Spleen (tissue), 11 donors: ENCODE data around the gene PCSK6. TPM values are rescaled to one million over a fixed set of nuclear protein-coding genes. Genes with fewer than 3 reads are reported as not detected.
A peak's percentile ranks its signal among the peaks of the same experiment; 100 is the strongest.
"Not testable (repeated sequence)": the region's sequence is repeated elsewhere in the genome, so short reads cannot be mapped to it uniquely, and the experiment has no call there.

ENCODE experiments used
- DNase-seq: peaks from one replicate; pipeline ENCODE4 v3.0.0-alpha.2; 2020
- H3K27ac ChIP-seq, 8 donors: fragments of 200-600 bp; sonication (generic) in 7 of 8; 1 replicate in 4 of 8; 2 replicates in 4 of 8; pipeline versions ENCODE4 v1.5.0 to v1.8.0; 2016 to 2021; ENCODE audit warnings: inconsistent platforms in 4 of 8, mild to moderate bottlenecking in 4 of 8, moderate library complexity in 1 of 8
- H3K27me3 ChIP-seq, 7 donors: fragments of 200-600 bp; sonication (generic) in 6 of 7; replicated peaks in 1 of 7; 1 replicate in 4 of 7; 2 replicates in 3 of 7; pipeline versions ENCODE4 v1.5.0 to v1.8.0; 2016 to 2021; ENCODE audit warnings: inconsistent platforms in 3 of 7, mild to moderate bottlenecking in 1 of 7
- H3K36me3 ChIP-seq, 6 donors: fragments of 200-600 bp; sonication (generic) in 5 of 6; 1 replicate in 4 of 6; 2 replicates in 2 of 6; pipeline versions ENCODE4 v1.5.0 to v1.8.0; 2016 to 2021; ENCODE audit warnings: inconsistent platforms in 2 of 6
- H3K4me1 ChIP-seq, 6 donors: fragments of 200-600 bp; sonication (generic) in 5 of 6; 1 replicate in 3 of 6; 2 replicates in 3 of 6; pipeline versions ENCODE4 v1.5.0 to v1.8.0; 2016 to 2021; ENCODE audit warnings: inconsistent platforms in 3 of 6
- H3K4me3 ChIP-seq, 8 donors: fragments of 200-600 bp; sonication (generic) in 7 of 8; 1 replicate in 4 of 8; 2 replicates in 4 of 8; pipeline versions ENCODE4 v1.5.0 to v1.8.0; 2016 to 2021; ENCODE audit warnings: inconsistent platforms in 4 of 8, mild to moderate bottlenecking in 4 of 8, moderate library complexity in 2 of 8
- H3K9me3 ChIP-seq, 8 donors: fragments of 200-600 bp; sonication (generic) in 7 of 8; 1 replicate in 4 of 8; 2 replicates in 4 of 8; pipeline versions ENCODE4 v1.5.0 to v1.8.0; 2016 to 2021; ENCODE audit warnings: inconsistent platforms in 4 of 8
- POLR2A ChIP-seq, 3 donors: fragments of 450-650 bp; IDR thresholded peaks; one replicate each; pipeline ENCODE4 v1.5.1; 2017; ENCODE audit warnings: antibody characterized with exemption in 3 of 3, mild to moderate bottlenecking in 1 of 3
- POLR2AphosphoS5 ChIP-seq, 3 donors: sonication (generic); formaldehyde crosslinking; IDR thresholded peaks; one replicate each; pipeline ENCODE4 v1.5.1; 2017; ENCODE audit warnings: antibody characterized with exemption in 3 of 3
- WGBS, 5 donors: extraction: QIAGEN DNeasy Blood & Tissue Kit in 3 of 5; methylation state at CpG; one replicate each; pipeline versions ENCODE4 v1.1.5 to v1.1.7; 2013 to 2018; 5-methylcytosine and 5-hydroxymethylcytosine counted together
- intact Hi-C: fragments of 100-400 bp; cut with DNase I; formaldehyde crosslinking; loops from one replicate; pipeline ENCODE4 v1.15.0; 2023; ENCODE audit warnings: low total_unique reads
- polyA plus RNA-seq, 3 donors: library from polyadenylated mRNA; stranded (reverse); fragments of 200-250 nt; gene quantifications; one replicate each; pipeline ENCODE4 v1.2.1, GENCODE V29; 2013
- total RNA-seq, 7 donors: library from RNA; depleted of rRNA in 3 of 7; stranded (reverse); fragments of >200 nt in 3 of 7; fragmentation: NEBNext Ultra II Directional in 4 of 7; extraction: Animal tissue kit (Norgen Biotek cat#: 25700) in 4 of 7; gene quantifications; one replicate each; pipeline versions ENCODE4 v1.1.0 to v1.2.1, GENCODE V29; 2016 to 2021
- TF ChIP-seq, protein P1 (sequence below), 11 experiments: fragments of 200-600 bp in 7 of 11; fragments of 450-650 bp in 4 of 11; sonication (generic) in 4 of 11; IDR thresholded peaks in 8 of 11; conservative IDR thresholded peaks in 3 of 11; 1 replicate in 7 of 11; 2 replicates in 4 of 11; pipeline versions ENCODE4 v1.4.0 to v1.8.0; 2016 to 2021; ENCODE audit warnings: antibody characterized with exemption in 11 of 11, inconsistent platforms in 4 of 11, mild to moderate bottlenecking in 1 of 11
- donor health status: healthy with polysubstance abuse.
- donor health status: DM: no; HTN: no; CAD: no; lungs with moderate emphysema.
- donor health status: DM: no; HTN: no; CAD: no.
- donor health status: Bipolar disorder and iron deficiency.
- donor health status: healthy.
- donor health status: DM: no; HTN: no; CAD: no.
- donor health status: DM: yes; HTN: yes; CAD: no.

PCSK6 gene
- total and polyA plus RNA-seq, 10 donors, result 10.0 to 403 (median 252) TPM

DNA sequence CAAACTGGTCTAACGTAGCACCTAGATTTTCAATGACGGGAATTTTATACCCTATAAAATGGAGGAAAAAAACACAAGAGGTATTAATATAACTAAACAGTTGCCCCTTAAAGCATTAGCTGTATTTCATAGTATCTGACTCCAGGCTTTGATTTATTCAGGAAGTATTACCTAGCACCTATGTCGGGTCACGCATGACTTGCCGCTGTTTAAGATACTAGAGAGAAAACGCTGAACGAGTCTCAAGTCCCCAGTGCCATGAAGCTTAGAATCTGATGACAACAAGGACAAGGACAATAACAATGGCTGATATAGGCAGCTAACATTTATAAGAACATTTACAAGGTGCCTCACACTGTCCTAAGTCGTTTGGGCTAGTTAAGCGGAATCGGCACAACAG is 196.4 kb downstream of the PCSK6 start:
- TF ChIP-seq POLR2A (IDR thresholded peaks at IDR 0.05) (no peak), POLR2AphosphoS5 (IDR thresholded peaks at IDR 0.05) (no peak)
- TF ChIP-seq, protein P1, sequence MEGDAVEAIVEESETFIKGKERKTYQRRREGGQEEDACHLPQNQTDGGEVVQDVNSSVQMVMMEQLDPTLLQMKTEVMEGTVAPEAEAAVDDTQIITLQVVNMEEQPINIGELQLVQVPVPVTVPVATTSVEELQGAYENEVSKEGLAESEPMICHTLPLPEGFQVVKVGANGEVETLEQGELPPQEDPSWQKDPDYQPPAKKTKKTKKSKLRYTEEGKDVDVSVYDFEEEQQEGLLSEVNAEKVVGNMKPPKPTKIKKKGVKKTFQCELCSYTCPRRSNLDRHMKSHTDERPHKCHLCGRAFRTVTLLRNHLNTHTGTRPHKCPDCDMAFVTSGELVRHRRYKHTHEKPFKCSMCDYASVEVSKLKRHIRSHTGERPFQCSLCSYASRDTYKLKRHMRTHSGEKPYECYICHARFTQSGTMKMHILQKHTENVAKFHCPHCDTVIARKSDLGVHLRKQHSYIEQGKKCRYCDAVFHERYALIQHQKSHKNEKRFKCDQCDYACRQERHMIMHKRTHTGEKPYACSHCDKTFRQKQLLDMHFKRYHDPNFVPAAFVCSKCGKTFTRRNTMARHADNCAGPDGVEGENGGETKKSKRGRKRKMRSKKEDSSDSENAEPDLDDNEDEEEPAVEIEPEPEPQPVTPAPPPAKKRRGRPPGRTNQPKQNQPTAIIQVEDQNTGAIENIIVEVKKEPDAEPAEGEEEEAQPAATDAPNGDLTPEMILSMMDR (IDR thresholded peaks at IDR 0.05 in 8 of 11, conservative IDR thresholded peaks at IDR 0.05 in 3 of 11), result no peak
- Histone ChIP-seq H3K4me1 (peaks cover 36 to 82% (median 56%) of the 10 kb centered on the region in 6 donors), H3K4me3 (peak overlapping the region in 7 of 8 donors; percentile 80 to 97 (median 95)), H3K27me3 (no peaks in the 10 kb centered on the region), H3K27ac (peak overlapping the region in 4 of 8 donors; percentile 95 to 97 (median 96)), H3K36me3 (peaks cover 0 to 45% (median 20%) of the 10 kb centered on the region in 6 donors), H3K9me3 (no peaks in the 10 kb centered on the region)
- WGBS, 5 donors, result 50 to 70% (median 62%) methylated on average over 10 of the region's 10 CpGs
- no peak for DNase-seq
- intact Hi-C loops, result no loop called here

DNA sequence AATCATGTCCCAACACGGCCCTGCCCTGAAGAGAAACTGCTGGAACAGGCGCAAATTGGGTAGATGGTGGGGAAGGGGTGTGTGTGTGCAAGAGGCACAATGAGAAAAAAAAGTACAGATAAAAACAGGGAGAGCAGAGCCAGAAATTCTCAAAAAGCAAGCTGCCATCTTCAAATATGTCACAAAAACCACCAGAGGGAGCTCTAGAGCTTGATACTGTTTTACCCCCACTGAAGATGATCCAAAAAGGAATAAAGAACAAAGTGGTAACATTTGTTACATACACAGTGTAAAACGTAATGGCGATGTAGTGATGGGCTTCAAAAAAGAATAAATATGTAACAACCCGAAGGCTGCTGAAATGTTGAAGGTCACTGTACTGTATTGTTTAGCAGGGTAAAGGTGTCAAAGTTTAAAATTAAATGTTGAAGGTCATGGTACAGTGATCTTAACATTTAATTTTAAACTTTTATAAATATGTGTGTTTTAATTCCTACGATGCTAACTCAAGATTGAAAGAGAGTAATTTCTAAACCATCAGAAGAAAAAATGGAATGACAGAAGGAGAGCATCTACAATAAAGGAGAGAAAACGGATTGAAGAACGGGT is 200.5 kb downstream of the PCSK6 start:
- no peak for DNase-seq

DNA sequence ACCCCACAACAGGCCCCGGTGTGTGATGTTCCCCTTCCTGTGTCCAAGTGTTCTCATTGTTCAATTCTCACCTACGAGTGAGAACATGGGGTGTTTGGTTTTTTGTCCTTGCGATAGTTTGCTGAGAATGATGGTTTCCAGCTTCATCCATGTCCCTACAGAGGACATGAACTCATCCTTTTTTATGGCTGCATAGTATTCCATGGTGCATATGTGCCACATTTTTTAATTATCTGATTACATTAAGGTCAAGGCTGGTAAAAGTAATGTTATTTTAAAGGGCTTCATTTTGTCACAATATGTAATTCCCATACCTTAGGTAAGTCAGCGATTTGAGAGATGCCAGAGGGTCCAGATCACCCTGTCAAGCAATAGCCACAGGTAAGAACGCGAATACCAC is 202.2 kb downstream of the PCSK6 start:
- H3K27me3 ChIP-seq, H3K9me3 ChIP-seq, H3K4me3 ChIP-seq, intact Hi-C loops, DNase-seq: not testable (repeated sequence)
- H3K4me1 ChIP-seq, result peaks cover 17 to 73% (median 41%) of the 10 kb centered on the region in 6 donors
- H3K27ac ChIP-seq, result peak overlapping the region in 4 of 8 donors; percentile 37 to 70 (median 58)
- peaks cover 3 to 100% (median 68%) of the 10 kb centered on the region in 6 donors for H3K36me3 ChIP-seq
- 95 to 98% (median 95%) methylated on average over 6 of the region's 6 CpGs for WGBS, 5 donors

More for the DNA sequence above, 200.5 kb downstream of the PCSK6 start:
- Histone ChIP-seq H3K4me1 (peaks cover 31 to 90% (median 58%) of the 10 kb centered on the region in 6 donors), H3K4me3 (no peak overlapping the region), H3K27ac (peak overlapping the region in 1 of 8 donors; percentile 13), H3K36me3 (peaks cover 3 to 86% (median 52%) of the 10 kb centered on the region in 6 donors), H3K9me3 (no peaks in the 10 kb centered on the region), H3K27me3 (no peaks in the 10 kb centered on the region)
- TF ChIP-seq, protein P1 (IDR thresholded peaks at IDR 0.05 in 8 of 11, conservative IDR thresholded peaks at IDR 0.05 in 3 of 11), result peak; percentile 25 to 78 (median 65)
- no peak for TF ChIP-seq POLR2AphosphoS5 (IDR thresholded peaks at IDR 0.05)
- intact Hi-C loops, result no loop called here
- 73 to 85% (median 76%) methylated on average over 8 of the region's 8 CpGs for WGBS, 5 donors

DNA sequence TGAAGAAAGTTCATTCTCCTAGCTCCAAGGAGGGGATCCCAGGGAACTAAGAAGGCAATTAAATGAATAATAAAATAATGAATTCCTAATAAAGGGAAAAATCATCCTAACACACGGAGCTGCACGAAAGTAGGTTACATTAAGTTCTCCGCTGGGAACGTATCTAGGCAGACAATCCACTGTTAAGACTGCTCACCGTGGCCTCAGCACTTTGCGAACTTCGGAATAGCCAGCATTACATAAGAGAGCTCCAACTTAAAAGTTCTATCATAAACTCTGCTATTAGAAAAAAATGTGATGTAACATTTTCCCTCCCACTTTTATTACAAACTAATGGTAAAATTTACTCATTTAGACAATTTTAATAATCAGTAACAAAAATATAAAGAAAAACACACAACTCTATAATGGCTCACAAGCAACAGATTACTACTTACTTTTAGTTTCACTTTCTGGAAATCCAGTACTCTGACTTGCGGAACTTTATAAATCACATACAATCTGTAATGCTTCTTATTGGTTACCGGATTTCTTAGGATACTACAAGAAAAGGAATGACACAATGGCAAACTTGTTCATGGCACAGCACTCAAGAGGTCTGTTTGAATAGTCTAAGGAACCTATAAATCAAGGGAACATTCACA is 202.9 kb downstream of the PCSK6 start:
- 74 to 88% (median 77%) methylated on average over 9 of the region's 9 CpGs for WGBS, 5 donors
- Histone ChIP-seq H3K27ac (peak overlapping the region; percentile 15 to 70 (median 48)), H3K36me3 (peaks cover 3 to 100% (median 75%) of the 10 kb centered on the region in 6 donors), H3K27me3 (no peaks in the 10 kb centered on the region), H3K9me3 (no peaks in the 10 kb centered on the region), H3K4me1 (peaks cover 10 to 66% (median 34%) of the 10 kb centered on the region in 6 donors), H3K4me3 (peak overlapping the region in 1 of 8 donors; percentile 19)
- TF ChIP-seq POLR2A (IDR thresholded peaks at IDR 0.05) (no peak), POLR2AphosphoS5 (IDR thresholded peaks at IDR 0.05) (no peak)
- TF ChIP-seq, protein P1 (IDR thresholded peaks at IDR 0.05 in 8 of 11, conservative IDR thresholded peaks at IDR 0.05 in 3 of 11), result no peak
- DNase-seq, result no peak
- intact Hi-C loops, result no loop called here
